WTC11 (cell line): ENCODE measurements around the gene LDLRAD3. TPM values are rescaled to one million over a fixed set of nuclear protein-coding genes. Genes with fewer than 3 reads are reported as not detected.
A peak's percentile ranks its signal among the peaks of the same experiment; 100 is the strongest.
"Not testable (repeated sequence)": the region's sequence is repeated elsewhere in the genome, so short reads cannot be mapped to it uniquely, and the experiment has no call there.

Experiments
- ATAC-seq: fragments of 200-7000 bp; cut with Tn5 transposase; 2 replicates; pipeline ENCODE4 v1.10.0; 2021; ENCODE audit warnings: mild to moderate bottlenecking, moderate library complexity
- CTCF ChIA-PET: fragments of 300-600 bp; sonication (Branson Sonifier 250); formaldehyde crosslinking; loops from one replicate; lab custom pipeline; 2021; ENCODE audit warnings: antibody characterized with exemption; lab: Charles Lee
- POLR2A ChIA-PET: fragments of 350-600 bp; sonication (Branson Sonifier 250); formaldehyde crosslinking; loops from one replicate; lab custom pipeline; 2021; ENCODE audit warnings: antibody characterized with exemption; lab: Charles Lee
- DNase-seq: peaks from one replicate; pipeline ENCODE4 v3.0.0; 2021; ENCODE audit warnings: low spot score
- H3K27ac Mint-ChIP-seq: 2 replicates; pipeline ENCODE4 v1.8.0; 2021; ENCODE audit warnings: mixed read lengths
- H3K27me3 Mint-ChIP-seq: 2 replicates; pipeline ENCODE4 v1.8.0; 2021; ENCODE audit warnings: low read depth, mild to moderate bottlenecking, moderate library complexity, mixed read lengths
- H3K36me3 Mint-ChIP-seq: 2 replicates; pipeline ENCODE4 v1.8.0; 2021; ENCODE audit warnings: mixed read lengths
- H3K4me1 Mint-ChIP-seq: 2 replicates; pipeline ENCODE4 v1.8.0; 2022; ENCODE audit warnings: mixed read lengths
- H3K4me3 Mint-ChIP-seq: 2 replicates; pipeline ENCODE4 v1.8.0; 2021; ENCODE audit warnings: mild to moderate bottlenecking, moderate library complexity, mixed read lengths
- H3K9me3 Mint-ChIP-seq: 2 replicates; pipeline ENCODE4 v1.8.0; 2021; ENCODE audit warnings: mixed read lengths
- ATF1 ChIP-seq: sonication (generic); formaldehyde crosslinking; IDR thresholded peaks from 2 replicates; pipeline ENCODE4 v1.8.1; 2023; ENCODE audit warnings: mild to moderate bottlenecking, moderate library complexity, missing genetic modification reagents
- ETV6 ChIP-seq: sonication (generic); formaldehyde crosslinking; IDR thresholded peaks from 2 replicates; pipeline ENCODE4 v1.8.1; 2022; ENCODE audit warnings: mild to moderate bottlenecking, missing genetic modification reagents
- GRHL2 ChIP-seq: fragments of 250-450 bp; sonication (Bioruptor Pico); IDR thresholded peaks from 2 replicates; pipeline ENCODE4 v1.8.0; 2022; ENCODE audit warnings: mild to moderate bottlenecking, moderate library complexity; ENCODE audit not compliant: insufficient replicate concordance, severe bottlenecking
- JUN ChIP-seq: sonication (generic); formaldehyde crosslinking; IDR thresholded peaks from 2 replicates; pipeline ENCODE4 v1.8.0; 2023; ENCODE audit warnings: mild to moderate bottlenecking, missing genetic modification reagents
- KAT7 ChIP-seq: sonication (generic); formaldehyde crosslinking; IDR thresholded peaks from 2 replicates; pipeline ENCODE4 v1.8.1; 2023; ENCODE audit warnings: missing genetic modification reagents, mild to moderate bottlenecking, borderline replicate concordance
- MXD4 ChIP-seq: fragments of 250-450 bp; sonication (Bioruptor Pico); IDR thresholded peaks from 2 replicates; pipeline ENCODE4 v1.8.0; 2021; ENCODE audit warnings: mild to moderate bottlenecking, moderate library complexity, borderline replicate concordance
- PRRX2 ChIP-seq: fragments of 250-450 bp; sonication (Bioruptor Pico); IDR thresholded peaks from 2 replicates; pipeline ENCODE4 v1.8.0; 2021; ENCODE audit warnings: mild to moderate bottlenecking
- SP1 ChIP-seq: sonication (generic); formaldehyde crosslinking; conservative IDR thresholded peaks from 2 replicates; pipeline ENCODE4 v1.8.1; 2022; ENCODE audit warnings: missing genetic modification reagents
- TEAD1 ChIP-seq: sonication (generic); formaldehyde crosslinking; IDR thresholded peaks from 2 replicates; pipeline ENCODE4 v1.8.0; 2022; ENCODE audit warnings: mild to moderate bottlenecking, missing genetic modification reagents
- TP53 ChIP-seq: sonication (generic); formaldehyde crosslinking; IDR thresholded peaks from 2 replicates; pipeline ENCODE4 v1.8.1; 2023; ENCODE audit warnings: mild to moderate bottlenecking, missing genetic modification reagents
- ZNF138 ChIP-seq: sonication (generic); formaldehyde crosslinking; conservative IDR thresholded peaks from 2 replicates; pipeline ENCODE4 v1.8.1; 2022; ENCODE audit warnings: mild to moderate bottlenecking, moderate library complexity, missing genetic modification reagents
- total RNA-seq: library from RNA; stranded (reverse); gene quantifications from 3 replicates; pipeline ENCODE4 v1.2.3, GENCODE V29; 2021
- TF ChIP-seq, protein P1 (sequence below): fragments of 250-450 bp; sonication (Bioruptor Pico); IDR thresholded peaks from 2 replicates; pipeline ENCODE4 v1.8.0; 2021; ENCODE audit warnings: mild to moderate bottlenecking
- TF ChIP-seq, protein P2 (sequence below): sonication (generic); formaldehyde crosslinking; IDR thresholded peaks from 2 replicates; pipeline ENCODE4 v1.8.0; 2022; ENCODE audit warnings: mild to moderate bottlenecking, missing genetic modification reagents
- TF ChIP-seq, protein P3 (sequence below): sonication (generic); formaldehyde crosslinking; IDR thresholded peaks from 2 replicates; pipeline ENCODE4 v1.8.0; 2022; ENCODE audit warnings: mild to moderate bottlenecking, missing genetic modification reagents
- TF ChIP-seq, protein P4 (sequence below): sonication (generic); formaldehyde crosslinking; IDR thresholded peaks from 2 replicates; pipeline ENCODE4 v1.8.1; 2023; ENCODE audit warnings: mild to moderate bottlenecking, missing genetic modification reagents
- TF ChIP-seq, protein P5 (sequence below): sonication (generic); formaldehyde crosslinking; IDR thresholded peaks from 2 replicates; pipeline ENCODE4 v1.8.1; 2023; ENCODE audit warnings: mild to moderate bottlenecking, moderate library complexity, missing genetic modification reagents
- TF ChIP-seq, protein P6 (sequence below): fragments of 250-450 bp; sonication (Bioruptor Pico); IDR thresholded peaks from 2 replicates; pipeline ENCODE4 v1.9.0; 2021; ENCODE audit warnings: mild to moderate bottlenecking

LDLRAD3 gene
- total RNA-seq, 1 experiment from 2014 or later = 14.5 TPM

DNA sequence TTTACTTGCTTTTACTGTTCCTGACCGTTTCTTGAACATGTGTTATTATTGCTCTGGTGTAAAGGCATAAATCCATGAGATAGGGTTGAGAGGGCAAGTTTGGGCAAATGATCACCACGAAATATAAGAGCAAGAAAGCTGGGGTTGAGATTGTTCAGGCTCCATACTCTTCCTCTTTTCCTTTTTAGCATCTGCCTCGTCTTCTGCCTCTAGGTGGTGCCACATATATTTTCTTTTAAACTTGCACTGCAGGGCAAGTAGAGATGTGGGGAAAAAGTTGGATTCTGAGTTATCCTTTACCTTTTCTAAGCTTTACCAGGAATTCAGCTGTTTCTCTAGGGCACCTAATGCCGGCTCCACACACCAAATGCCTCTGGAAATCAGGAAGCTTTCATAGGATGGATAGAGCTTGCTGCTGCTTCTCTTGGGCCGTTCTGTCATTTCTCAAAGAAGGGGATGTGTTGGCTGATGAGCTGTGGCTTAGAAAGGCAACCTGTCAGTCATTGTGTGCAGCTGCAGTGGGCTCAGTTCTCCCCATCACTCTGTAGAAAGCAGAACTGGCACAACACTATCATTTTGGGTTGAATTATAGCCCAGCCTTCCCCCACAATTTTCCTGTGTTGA lies 98.2 kb downstream of the LDLRAD3 start:
- no peak overlapping the region for H3K4me3 Mint-ChIP-seq
- peak; percentile 70; the same call in 1 of the 2 replicates for ATAC-seq
- no peaks in the 10 kb centered on the region for H3K27me3 Mint-ChIP-seq
- DNase-seq = no peak
- peaks cover 7% of the 10 kb centered on the region for H3K9me3 Mint-ChIP-seq
- ChIA-PET CTCF (interaction anchor here (0.6 to 4.7 kb wide), 30 partner anchors 9 to 516 kb away, joined by 3 to 46 read pairs (median 4); partner anchors contain the start of gene PAMR1), POLR2A (no interaction called here)
- TF ChIP-seq MXD4 (CRISPR knock-in tag) (no peak), ZNF138 (CRISPR knock-in tag) (no peak), GRHL2 (CRISPR knock-in tag) (no peak), ATF1 (CRISPR knock-in tag) (no peak), KAT7 (no peak), SP1 (CRISPR knock-in tag) (no peak), TEAD1 (no peak), TP53 (CRISPR knock-in tag) (no peak), JUN (CRISPR knock-in tag) (no peak)
- TF ChIP-seq, protein P1, sequence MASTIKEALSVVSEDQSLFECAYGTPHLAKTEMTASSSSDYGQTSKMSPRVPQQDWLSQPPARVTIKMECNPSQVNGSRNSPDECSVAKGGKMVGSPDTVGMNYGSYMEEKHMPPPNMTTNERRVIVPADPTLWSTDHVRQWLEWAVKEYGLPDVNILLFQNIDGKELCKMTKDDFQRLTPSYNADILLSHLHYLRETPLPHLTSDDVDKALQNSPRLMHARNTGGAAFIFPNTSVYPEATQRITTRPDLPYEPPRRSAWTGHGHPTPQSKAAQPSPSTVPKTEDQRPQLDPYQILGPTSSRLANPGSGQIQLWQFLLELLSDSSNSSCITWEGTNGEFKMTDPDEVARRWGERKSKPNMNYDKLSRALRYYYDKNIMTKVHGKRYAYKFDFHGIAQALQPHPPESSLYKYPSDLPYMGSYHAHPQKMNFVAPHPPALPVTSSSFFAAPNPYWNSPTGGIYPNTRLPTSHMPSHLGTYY (CRISPR knock-in tag) = no peak
- TF ChIP-seq, protein P2, sequence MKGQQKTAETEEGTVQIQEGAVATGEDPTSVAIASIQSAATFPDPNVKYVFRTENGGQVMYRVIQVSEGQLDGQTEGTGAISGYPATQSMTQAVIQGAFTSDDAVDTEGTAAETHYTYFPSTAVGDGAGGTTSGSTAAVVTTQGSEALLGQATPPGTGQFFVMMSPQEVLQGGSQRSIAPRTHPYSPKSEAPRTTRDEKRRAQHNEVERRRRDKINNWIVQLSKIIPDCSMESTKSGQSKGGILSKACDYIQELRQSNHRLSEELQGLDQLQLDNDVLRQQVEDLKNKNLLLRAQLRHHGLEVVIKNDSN = no peak
- TF ChIP-seq, protein P3, sequence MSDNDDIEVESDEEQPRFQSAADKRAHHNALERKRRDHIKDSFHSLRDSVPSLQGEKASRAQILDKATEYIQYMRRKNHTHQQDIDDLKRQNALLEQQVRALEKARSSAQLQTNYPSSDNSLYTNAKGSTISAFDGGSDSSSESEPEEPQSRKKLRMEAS (CRISPR knock-in tag) = no peak
- TF ChIP-seq, protein P4, sequence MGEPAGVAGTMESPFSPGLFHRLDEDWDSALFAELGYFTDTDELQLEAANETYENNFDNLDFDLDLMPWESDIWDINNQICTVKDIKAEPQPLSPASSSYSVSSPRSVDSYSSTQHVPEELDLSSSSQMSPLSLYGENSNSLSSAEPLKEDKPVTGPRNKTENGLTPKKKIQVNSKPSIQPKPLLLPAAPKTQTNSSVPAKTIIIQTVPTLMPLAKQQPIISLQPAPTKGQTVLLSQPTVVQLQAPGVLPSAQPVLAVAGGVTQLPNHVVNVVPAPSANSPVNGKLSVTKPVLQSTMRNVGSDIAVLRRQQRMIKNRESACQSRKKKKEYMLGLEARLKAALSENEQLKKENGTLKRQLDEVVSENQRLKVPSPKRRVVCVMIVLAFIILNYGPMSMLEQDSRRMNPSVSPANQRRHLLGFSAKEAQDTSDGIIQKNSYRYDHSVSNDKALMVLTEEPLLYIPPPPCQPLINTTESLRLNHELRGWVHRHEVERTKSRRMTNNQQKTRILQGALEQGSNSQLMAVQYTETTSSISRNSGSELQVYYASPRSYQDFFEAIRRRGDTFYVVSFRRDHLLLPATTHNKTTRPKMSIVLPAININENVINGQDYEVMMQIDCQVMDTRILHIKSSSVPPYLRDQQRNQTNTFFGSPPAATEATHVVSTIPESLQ = no peak
- TF ChIP-seq, protein P5, sequence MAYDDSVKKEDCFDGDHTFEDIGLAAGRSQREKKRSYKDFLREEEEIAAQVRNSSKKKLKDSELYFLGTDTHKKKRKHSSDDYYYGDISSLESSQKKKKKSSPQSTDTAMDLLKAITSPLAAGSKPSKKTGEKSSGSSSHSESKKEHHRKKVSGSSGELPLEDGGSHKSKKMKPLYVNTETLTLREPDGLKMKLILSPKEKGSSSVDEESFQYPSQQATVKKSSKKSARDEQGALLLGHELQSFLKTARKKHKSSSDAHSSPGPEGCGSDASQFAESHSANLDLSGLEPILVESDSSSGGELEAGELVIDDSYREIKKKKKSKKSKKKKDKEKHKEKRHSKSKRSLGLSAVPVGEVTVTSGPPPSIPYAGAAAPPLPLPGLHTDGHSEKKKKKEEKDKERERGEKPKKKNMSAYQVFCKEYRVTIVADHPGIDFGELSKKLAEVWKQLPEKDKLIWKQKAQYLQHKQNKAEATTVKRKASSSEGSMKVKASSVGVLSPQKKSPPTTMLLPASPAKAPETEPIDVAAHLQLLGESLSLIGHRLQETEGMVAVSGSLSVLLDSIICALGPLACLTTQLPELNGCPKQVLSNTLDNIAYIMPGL = no peak
- TF ChIP-seq, protein P6, sequence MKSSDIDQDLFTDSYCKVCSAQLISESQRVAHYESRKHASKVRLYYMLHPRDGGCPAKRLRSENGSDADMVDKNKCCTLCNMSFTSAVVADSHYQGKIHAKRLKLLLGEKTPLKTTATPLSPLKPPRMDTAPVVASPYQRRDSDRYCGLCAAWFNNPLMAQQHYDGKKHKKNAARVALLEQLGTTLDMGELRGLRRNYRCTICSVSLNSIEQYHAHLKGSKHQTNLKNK (CRISPR knock-in tag) = no peak
- peak overlapping the region; percentile 91 for H3K27ac Mint-ChIP-seq
- H3K4me1 Mint-ChIP-seq = peaks cover 14% of the 10 kb centered on the region
- H3K36me3 Mint-ChIP-seq = peaks cover 9% of the 10 kb centered on the region

DNA sequence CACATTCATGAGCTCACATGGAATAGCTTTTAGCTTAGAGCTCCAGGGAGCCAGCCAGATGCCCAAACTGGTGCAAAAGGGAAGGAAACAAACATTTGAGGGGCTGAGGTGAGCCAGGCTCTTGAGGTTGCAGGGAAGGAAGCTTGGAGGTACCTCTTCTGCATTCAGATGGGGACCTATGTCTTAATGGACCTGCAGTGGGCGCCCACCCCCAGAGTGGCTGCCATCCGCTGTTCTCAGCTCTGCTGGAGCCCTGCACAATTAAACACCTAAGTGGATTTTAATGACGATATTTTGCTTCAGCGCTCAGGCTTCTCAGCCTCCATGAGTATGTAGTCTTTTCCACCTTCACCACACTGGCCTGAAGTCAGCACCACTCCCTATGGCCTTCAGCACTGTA lies 100.8 kb downstream of the LDLRAD3 start:
- H3K27me3 Mint-ChIP-seq = no peaks in the 10 kb centered on the region
- peaks cover 9% of the 10 kb centered on the region for H3K36me3 Mint-ChIP-seq
- POLR2A ChIA-PET = no interaction called here
- no peak overlapping the region for H3K4me3 Mint-ChIP-seq
- DNase-seq = no peak
- no peak overlapping the region for H3K27ac Mint-ChIP-seq
- H3K9me3 Mint-ChIP-seq = peaks cover 7% of the 10 kb centered on the region
- H3K4me1 Mint-ChIP-seq = peaks cover 26% of the 10 kb centered on the region
- TF ChIP-seq ETV6 (CRISPR knock-in tag) = no peak
- no peak for TF ChIP-seq PRRX2 (CRISPR knock-in tag)
- peak; percentile 59 for ATAC-seq
- CTCF ChIA-PET = interaction anchor here (1.0 to 4.7 kb wide), 7 partner anchors 12 to 223 kb away, joined by 3 to 38 read pairs (median 6); no protein-coding TSS in a partner anchor

DNA sequence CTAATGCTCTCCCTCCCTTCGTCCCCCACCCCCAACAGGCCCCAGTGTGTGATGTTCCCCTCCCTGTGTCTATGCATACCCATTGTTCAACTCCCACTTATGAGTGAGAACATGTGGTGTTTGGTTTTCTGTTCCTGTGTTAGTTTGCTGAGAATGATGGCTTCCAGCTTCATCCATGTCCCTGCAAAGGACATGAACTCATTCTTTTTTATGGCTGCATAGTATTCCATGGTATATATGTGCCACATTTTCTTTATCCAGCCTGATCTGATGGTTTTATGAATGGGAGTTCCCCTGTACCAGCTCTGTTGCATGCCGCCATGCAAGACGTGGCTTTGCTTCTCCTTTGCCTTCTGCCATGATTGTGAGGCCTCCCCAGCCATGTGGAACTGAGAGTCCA lies 102.1 kb downstream of the LDLRAD3 start:
- H3K36me3 Mint-ChIP-seq, H3K9me3 Mint-ChIP-seq, ATAC-seq, DNase-seq, POLR2A ChIA-PET, H3K27me3 Mint-ChIP-seq, H3K27ac Mint-ChIP-seq, H3K4me3 Mint-ChIP-seq: not testable (repeated sequence)
- peaks cover 32% of the 10 kb centered on the region for H3K4me1 Mint-ChIP-seq
- CTCF ChIA-PET = interaction anchor here (1.0 to 1.4 kb wide), 4 partner anchors 10 to 224 kb away, joined by 3 to 6 read pairs (median 4); no protein-coding TSS in a partner anchor
